ENCODE measurements around the gene ZNF471.

Gene ZNF471

DNA sequence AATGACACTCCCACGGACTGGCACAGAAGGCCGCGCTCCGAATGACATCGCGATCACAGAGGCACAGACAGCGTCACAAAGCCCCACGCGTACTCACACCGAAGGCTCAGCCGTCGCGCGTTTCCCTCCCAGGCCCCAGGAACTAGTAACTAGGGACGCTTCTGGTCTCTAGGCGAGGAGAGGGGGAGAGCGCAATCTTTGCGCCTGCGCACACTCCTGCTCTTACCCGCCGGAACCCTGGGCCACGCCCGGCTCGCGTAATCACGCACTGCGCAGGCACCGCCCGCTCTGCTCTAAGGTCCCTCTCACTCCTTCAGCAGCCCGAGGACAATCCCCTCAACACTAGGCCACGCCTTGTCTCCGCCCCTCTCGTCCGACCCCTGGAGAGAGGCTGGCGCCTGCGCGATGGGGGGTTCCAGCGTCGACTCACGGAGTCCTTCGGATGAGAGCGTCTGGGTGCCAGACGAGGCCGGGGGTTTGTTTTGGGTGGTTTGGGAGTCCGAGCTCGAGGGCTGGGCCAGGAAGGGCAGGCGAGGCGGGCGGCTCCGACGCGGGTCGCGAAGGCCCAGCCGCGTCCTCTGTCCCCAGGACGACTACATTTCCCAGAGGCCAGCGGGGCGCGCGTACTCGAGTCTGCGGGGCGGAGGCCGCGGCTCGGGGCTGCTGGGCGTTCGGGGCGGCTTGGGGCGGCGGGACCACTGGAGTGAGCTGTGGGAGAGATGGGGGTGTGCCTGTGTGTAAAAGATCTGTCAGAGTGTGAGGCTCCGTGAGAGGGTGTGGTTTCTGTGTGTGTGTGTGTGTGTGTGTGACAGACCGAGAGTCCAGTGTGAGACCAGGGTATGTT is at the start of gene ZNF471:
Gene ZNF471 (plus strand): TSS at position 410 of the 844 bp plus-strand sequence. CDS start 3,717 bp downstream, outside the sequence.
- in situ Hi-C loops (cut with HindIII; ENCODE audit: low pct_unique_long_range_greater_than_20kb, low sequenced_read_pairs): no loop called here
- no peak for DNase-seq (ENCODE audit: low read depth in 1 of 2, low spot score in 1 of 2)
- no peak for TF ChIP-seq JUND (IDR thresholded peaks at IDR 0.05; ENCODE audit: low read depth)

DNA sequence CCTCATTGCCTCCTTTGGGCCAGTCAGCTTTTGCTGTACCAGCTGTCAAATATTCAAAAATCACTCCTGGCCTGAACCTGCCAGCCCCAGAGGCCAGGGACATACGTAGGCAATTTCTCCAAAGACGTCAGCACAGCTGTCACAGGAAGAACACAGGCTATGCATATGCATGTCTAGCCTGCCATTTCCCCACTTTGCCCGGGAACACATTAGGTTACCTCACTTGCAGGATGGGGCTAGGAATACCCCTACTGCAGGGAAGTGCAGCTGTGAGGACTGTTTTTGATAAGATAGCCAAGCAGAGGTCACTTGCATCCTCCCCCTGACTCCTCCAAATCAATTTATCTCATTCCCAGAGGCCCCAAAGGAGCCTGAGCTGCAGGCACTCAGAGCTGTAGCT is 33.3 kb upstream of the ZNF471 start:
- no peak for TF ChIP-seq JUND (IDR thresholded peaks at IDR 0.05; ENCODE audit: low read depth)
- in situ Hi-C loops (cut with HindIII; ENCODE audit: low pct_unique_long_range_greater_than_20kb, low sequenced_read_pairs): no loop called here
- DNase-seq (ENCODE audit: low read depth in 1 of 2, low spot score in 1 of 2): no peak

DNA sequence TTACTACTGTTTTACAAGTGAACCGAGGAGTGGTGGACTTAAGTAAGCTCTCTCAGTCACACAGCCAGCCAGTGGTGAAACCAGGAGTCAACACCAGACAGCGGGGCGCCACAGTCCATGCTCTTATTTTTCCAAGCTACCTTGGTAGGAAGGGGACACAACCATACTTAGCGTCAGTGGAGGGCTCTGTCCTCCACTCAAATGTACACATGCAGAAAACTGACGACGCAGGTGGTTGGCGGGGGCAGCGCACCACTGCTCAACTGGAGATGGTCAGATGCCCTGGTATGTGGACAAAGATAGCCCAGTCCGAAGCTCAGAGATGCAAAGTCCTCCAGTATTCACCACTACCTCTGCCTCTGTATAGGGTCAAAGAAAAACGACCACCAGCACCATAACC is 31.6 kb upstream of the ZNF471 start:
- in situ Hi-C loops (cut with HindIII; ENCODE audit: low pct_unique_long_range_greater_than_20kb, low sequenced_read_pairs): no loop called here
- TF ChIP-seq JUND (IDR thresholded peaks at IDR 0.05; ENCODE audit: low read depth): no peak
- DNase-seq (ENCODE audit: low read depth in 1 of 2, low spot score in 1 of 2): no peak

DNA sequence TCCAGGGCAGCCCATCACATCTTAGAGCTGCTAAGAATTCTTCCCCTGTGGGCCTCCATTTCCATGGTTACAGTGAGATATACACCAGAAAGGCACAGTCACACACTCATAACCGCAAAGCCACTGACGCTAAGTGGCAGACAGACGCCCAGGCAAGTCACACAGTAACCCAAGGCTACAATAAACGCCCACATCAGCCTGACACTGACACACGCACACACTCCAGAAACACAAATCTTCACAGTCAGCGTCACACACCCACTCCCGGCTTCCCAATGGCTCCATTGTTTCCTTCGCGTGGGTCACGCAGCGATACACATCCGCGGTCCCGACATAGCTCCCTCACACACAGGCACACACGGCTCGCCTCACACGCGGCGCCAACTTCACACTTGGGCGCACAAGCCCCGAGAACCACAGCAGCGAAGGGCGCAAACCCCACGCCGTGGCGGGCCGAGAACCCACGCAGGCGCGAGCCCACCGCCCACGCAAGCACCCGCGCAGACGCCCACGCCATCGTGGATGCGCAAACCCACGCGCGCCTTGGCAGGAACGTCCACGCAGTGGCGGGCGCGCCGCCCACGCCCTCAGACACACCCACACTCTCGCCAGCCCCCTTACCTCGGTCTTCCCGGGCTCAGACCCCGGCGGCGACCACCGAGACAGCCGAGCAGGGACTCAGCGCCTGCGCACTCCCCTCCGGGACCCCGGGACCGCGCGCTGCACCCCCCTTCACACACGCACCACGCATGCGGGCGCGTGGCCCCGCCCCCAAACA is 30.8 kb upstream of the ZNF471 start, which contains the start of gene ZNF667:
Gene ZNF667 (minus strand): TSS at position 695 of the 778 bp plus-strand sequence. CDS start 14,975 bp downstream, outside the sequence.
- in situ Hi-C loops (cut with HindIII; ENCODE audit: low pct_unique_long_range_greater_than_20kb, low sequenced_read_pairs): no loop called here
- TF ChIP-seq JUND (IDR thresholded peaks at IDR 0.05; ENCODE audit: low read depth): no peak
- DNase-seq (ENCODE audit: low read depth in 1 of 2, low spot score in 1 of 2): no peak

DNA sequence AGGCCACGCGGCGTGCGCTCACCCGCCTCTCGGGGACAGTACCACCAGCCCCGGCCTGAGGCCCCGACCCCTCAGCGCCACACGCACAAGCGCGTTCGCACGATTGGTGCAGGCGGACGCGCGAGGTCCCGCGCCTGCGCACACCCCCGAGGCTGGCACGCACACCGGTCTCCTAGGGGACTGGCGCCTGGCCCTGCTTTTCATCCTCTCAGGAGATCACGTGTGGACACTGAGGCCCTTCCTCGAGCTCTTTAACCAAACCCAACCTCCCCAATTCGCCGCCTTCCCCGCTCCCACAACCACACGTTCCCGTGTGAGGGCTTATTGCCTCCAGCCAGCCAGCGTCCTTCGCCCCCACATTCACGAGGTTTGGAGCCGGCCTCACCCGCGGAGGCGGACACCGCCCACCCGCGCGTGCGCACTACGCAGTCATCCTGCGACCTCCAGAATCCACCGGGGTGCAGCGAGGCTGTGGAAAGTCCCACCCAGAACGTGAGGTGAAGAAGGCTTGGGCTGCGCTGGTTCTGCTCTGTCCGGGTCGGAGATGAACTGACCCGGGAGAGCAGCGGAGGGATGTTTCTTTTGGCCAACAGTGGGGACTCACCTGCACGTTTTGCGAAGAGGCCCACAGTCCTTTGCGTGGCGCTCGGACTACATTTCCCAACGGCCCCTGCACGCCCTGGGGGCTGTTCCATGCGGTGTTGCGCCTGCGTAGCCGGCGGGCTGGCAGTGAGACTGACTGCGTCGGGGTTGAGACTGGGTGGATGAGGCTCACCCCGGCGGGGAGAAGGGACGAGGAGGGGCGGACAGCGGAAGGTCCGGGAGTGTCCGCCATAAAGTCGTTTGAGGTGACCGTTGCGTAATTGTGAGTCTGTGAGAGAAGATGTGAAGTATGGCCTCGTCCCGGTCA is 30.0 kb upstream of the ZNF471 start:
- no peak for TF ChIP-seq JUND (IDR thresholded peaks at IDR 0.05; ENCODE audit: low read depth)
- peak; percentile 75 to 94 for DNase-seq (ENCODE audit: low read depth in 1 of 2, low spot score in 1 of 2)
- in situ Hi-C loops (cut with HindIII; ENCODE audit: low pct_unique_long_range_greater_than_20kb, low sequenced_read_pairs): no loop called here

DNA sequence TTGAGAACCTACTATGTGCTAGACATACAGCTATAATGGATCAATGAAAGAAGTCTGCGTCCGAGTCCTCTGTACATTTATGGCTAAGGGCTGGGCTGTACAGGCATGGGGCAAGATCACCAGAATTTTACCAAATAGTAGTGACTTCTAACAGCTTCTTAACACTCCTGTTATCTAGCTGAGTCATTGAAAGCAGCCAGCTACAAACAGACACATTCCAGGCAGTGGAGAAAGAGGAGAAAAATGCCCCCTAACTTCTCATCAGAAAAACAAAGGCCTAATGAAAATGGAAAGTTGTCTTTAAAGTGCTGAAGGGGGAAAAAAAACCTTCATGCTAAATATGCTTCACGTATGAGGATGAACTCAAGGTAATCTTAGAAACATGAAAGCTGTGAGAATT is 16.3 kb upstream of the ZNF471 start:
- in situ Hi-C loops (cut with HindIII; ENCODE audit: low pct_unique_long_range_greater_than_20kb, low sequenced_read_pairs): no loop called here
- no peak for TF ChIP-seq JUND (IDR thresholded peaks at IDR 0.05; ENCODE audit: low read depth)

DNA sequence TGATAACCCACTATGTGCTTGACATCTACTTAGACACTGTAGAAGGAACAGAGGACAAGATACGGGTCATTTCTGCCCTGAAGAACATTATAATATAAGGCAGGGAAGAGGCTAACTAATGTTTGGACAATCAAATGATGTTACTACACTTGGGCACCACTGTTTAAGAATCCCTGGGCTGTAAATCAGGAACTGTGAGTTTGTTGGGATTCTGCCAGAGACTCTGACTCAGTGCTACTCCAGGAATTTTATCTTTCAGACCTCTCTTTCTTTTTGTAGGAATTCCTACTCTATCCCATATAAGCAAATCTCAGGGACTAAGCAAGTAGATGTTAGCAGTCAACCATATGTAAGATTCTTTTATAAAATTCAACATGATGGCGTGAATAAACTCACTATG is 3.1 kb upstream of the ZNF471 start:
- no peak for TF ChIP-seq JUND (IDR thresholded peaks at IDR 0.05; ENCODE audit: low read depth)
- peak in 1 of 2 experiments; percentile 20 for DNase-seq (ENCODE audit: low read depth in 1 of 2, low spot score in 1 of 2)
- in situ Hi-C loops (cut with HindIII; ENCODE audit: low pct_unique_long_range_greater_than_20kb, low sequenced_read_pairs): no loop called here

More for the DNA sequence above, 16.3 kb upstream of the ZNF471 start:
- DNase-seq (ENCODE audit: low read depth in 1 of 2, low spot score in 1 of 2): no peak

DNA sequence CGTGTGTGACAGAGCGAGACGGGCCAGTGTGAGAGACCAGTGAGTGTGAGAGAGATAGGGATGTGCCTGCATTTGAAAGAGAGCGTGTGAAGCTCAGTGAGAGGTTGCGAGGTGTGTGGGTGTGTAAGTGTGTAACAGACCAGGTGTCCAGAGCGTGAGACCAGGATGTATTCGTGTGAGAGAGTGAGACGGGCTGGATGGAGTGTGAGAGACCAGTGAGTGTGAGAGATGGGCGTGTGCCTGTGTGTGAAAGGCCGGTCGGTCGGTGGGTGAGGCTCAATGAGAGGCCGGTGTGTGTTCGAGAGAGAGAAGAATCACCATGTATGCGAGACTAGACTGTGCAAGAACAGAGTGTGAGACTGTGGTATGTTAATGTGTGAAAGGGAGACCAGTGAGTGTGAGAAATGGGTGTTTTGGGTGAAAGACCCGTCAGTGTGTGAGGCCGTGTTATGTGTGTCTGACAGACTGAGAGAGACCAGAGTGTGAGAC is 679 bp downstream of the ZNF471 start:
- in situ Hi-C loops (cut with HindIII; ENCODE audit: low pct_unique_long_range_greater_than_20kb, low sequenced_read_pairs): no loop called here
- TF ChIP-seq JUND (IDR thresholded peaks at IDR 0.05; ENCODE audit: low read depth): no peak
- DNase-seq (ENCODE audit: low read depth in 1 of 2, low spot score in 1 of 2): no peak

DNA sequence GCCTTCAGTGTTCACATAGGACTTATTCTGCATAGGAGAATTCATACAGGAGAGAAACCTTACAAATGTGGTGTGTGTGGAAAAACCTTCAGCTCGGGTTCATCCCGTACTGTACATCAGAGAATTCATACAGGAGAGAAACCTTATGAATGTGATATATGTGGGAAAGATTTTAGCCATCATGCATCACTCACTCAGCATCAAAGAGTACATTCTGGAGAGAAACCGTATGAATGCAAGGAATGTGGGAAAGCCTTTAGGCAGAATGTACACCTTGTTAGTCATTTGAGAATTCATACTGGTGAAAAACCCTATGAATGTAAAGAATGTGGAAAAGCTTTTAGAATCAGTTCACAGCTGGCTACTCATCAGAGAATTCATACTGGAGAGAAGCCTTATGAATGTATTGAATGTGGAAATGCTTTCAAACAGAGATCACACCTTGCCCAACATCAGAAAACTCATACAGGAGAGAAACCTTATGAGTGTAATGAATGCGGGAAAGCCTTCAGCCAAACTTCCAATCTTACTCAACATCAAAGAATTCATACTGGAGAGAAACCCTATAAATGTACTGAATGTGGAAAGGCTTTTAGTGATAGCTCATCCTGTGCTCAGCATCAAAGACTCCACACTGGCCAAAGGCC is 17.7 kb downstream of the ZNF471 start:
- in situ Hi-C loops (cut with HindIII; ENCODE audit: low pct_unique_long_range_greater_than_20kb, low sequenced_read_pairs): no loop called here
- no peak for DNase-seq (ENCODE audit: low read depth in 1 of 2, low spot score in 1 of 2)
- no peak for TF ChIP-seq JUND (IDR thresholded peaks at IDR 0.05; ENCODE audit: low read depth)

DNA sequence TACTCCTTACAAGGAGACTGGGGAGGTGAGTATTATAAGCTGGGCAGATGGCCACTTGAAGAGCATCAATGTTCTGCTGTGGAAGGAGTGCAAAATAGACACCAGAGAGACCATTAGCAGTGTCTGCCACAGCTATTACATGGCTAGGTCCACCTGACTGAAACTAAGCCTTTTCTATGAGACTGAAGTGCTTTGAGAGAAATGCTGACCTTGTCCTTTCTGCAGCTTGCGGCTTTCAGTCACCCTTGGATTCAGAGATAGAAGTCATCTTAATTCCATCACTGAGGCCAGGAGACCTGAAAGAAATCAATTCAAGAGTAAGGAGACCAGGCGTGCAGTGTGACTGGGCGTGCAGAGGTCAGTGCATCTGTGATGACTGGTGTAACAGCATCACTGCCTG is 29.8 kb downstream of the ZNF471 start:
- TF ChIP-seq JUND (IDR thresholded peaks at IDR 0.05; ENCODE audit: low read depth): no peak
- in situ Hi-C loops (cut with HindIII; ENCODE audit: low pct_unique_long_range_greater_than_20kb, low sequenced_read_pairs): no loop called here
- DNase-seq (ENCODE audit: low read depth in 1 of 2, low spot score in 1 of 2): no peak

DNA sequence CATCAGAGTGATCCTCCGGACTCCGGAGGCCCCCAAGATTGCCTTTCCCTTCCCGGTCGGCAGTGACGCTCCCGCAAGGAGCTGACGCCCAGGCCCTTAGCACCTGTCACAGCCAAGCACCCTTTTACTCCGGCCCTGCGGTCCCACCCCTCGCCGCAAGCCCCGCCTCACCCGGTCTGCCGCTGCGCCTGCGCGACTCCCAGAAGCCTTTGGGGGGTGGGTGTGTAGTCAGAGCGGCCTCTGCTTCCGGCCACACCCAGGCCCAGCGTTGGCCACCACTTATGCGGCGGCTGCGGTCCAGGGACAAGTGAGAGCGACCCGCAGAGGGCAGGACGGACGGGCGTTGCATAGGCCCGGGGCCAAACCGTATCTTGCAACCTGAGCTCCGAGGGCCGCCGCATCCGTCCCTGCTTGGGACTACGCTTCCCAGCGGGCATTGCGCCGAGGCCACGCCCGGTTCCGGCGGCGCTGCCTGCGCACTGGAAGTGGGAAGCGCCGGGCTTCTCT is 30.7 kb downstream of the ZNF471 start:
- TF ChIP-seq JUND (IDR thresholded peaks at IDR 0.05; ENCODE audit: low read depth): no peak
- in situ Hi-C loops (cut with HindIII; ENCODE audit: low pct_unique_long_range_greater_than_20kb, low sequenced_read_pairs): no loop called here
- DNase-seq (ENCODE audit: low read depth in 1 of 2, low spot score in 1 of 2): peak; percentile 77 to 94

Data from T47D (cell line).